Measurements from ENCODE around the gene ACTG2. TPM values are rescaled to one million over a fixed set of nuclear protein-coding genes. Genes with fewer than 3 reads are reported as not detected.

The ACTG2 gene
- total and polyA plus RNA-seq, 7 donors, result 16.9 to 10,290 (median 3,612) TPM

GRCh38 chr2:73907840-73908452 is 15.1 kb downstream of the ACTG2 start:
- DNase-seq, result peak; percentile 69
- Histone ChIP-seq H3K9me3 (no peaks in the 10 kb centered on the region), H3K4me3 (no peak overlapping the region), H3K36me3 (peaks cover 22 to 83% (median 50%) of the 10 kb centered on the region in 4 donors), H3K27me3 (no peaks in the 10 kb centered on the region), H3K27ac (peak overlapping the region; percentile 68 to 99 (median 84)), H3K4me1 (peaks cover 0 to 36% (median 15%) of the 10 kb centered on the region in 4 donors)
- WGBS, 2 donors, result 28 to 51% methylated on average over 5 of the region's 5 CpGs
- intact Hi-C loops (cut with DNase I), result no loop called here
- TF ChIP-seq POLR2AphosphoS5 (IDR thresholded peaks at IDR 0.05) (peak; percentile 63 to 96 (median 78)), EP300 (IDR thresholded peaks at IDR 0.05) (no peak)
- TF ChIP-seq, protein P1, sequence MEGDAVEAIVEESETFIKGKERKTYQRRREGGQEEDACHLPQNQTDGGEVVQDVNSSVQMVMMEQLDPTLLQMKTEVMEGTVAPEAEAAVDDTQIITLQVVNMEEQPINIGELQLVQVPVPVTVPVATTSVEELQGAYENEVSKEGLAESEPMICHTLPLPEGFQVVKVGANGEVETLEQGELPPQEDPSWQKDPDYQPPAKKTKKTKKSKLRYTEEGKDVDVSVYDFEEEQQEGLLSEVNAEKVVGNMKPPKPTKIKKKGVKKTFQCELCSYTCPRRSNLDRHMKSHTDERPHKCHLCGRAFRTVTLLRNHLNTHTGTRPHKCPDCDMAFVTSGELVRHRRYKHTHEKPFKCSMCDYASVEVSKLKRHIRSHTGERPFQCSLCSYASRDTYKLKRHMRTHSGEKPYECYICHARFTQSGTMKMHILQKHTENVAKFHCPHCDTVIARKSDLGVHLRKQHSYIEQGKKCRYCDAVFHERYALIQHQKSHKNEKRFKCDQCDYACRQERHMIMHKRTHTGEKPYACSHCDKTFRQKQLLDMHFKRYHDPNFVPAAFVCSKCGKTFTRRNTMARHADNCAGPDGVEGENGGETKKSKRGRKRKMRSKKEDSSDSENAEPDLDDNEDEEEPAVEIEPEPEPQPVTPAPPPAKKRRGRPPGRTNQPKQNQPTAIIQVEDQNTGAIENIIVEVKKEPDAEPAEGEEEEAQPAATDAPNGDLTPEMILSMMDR (IDR thresholded peaks at IDR 0.05), result peak in 1 of 4 experiments; percentile 6

DNA sequence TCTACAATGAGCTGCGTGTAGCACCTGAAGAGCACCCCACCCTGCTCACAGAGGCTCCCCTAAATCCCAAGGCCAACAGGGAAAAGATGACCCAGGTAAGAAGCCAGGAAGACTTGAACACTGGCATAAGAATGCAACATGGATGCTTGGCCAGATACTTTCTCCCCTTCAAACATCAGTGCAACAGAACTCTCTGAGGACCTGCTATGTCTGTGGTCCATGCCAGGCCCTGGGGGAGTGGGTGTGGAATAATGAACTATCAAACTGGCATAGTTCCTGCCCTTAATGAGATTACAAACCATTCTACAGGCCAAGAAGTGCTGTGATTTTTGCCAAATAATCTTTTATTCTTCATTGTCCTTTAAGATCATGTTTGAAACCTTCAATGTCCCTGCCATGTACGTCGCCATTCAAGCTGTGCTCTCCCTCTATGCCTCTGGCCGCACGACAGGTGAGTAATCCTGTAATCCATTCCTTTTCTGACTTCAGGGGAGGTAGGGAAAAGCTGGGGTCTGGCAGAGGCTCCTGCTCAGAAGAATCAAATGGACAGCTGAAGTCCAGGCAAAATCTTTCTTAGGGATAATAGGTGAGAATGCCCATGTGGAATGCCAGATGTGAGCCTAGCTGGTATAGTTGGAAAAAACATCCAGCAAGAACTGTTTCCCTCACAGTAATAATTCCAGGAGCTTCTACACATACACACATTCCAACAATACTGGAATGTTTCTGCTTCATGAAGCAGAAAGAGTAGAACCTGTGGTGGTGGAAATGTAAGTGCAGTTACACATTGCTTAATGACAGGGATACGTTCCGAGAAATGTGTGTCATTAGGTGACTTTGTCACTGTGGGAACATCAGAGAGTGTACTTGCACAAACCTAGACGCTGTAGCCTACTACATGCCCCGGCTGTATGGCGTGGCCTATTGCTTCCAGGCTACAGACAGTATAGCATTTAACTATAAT is 16.2 kb downstream of the ACTG2 start:
- intact Hi-C loops (cut with DNase I), result no loop called here
- TF ChIP-seq POLR2AphosphoS5 (IDR thresholded peaks at IDR 0.05), result peak; percentile 70 to 90 (median 80)
- TF ChIP-seq EP300 (IDR thresholded peaks at IDR 0.05), result no peak
- H3K4me3 ChIP-seq, result no peak overlapping the region
- H3K27me3 ChIP-seq, result no peaks in the 10 kb centered on the region
- 87% methylated on average over 10 of the region's 10 CpGs for WGBS, 2 donors
- peak; percentile 48 for DNase-seq
- H3K9me3 ChIP-seq, result no peaks in the 10 kb centered on the region
- H3K4me1 ChIP-seq, result peaks cover 0 to 30% (median 11%) of the 10 kb centered on the region in 4 donors
- H3K27ac ChIP-seq, result peak overlapping the region; percentile 68 to 99 (median 84)
- peaks cover 26 to 84% (median 55%) of the 10 kb centered on the region in 4 donors for H3K36me3 ChIP-seq

GRCh38 chr2:73910873-73911547 is 18.2 kb downstream of the ACTG2 start:
- Histone ChIP-seq H3K4me1 (peaks cover 0 to 30% (median 9%) of the 10 kb centered on the region in 4 donors), H3K9me3 (no peaks in the 10 kb centered on the region), H3K36me3 (peaks cover 47 to 94% (median 74%) of the 10 kb centered on the region in 4 donors), H3K27ac (peak overlapping the region; percentile 64 to 99 (median 82)), H3K4me3 (no peak overlapping the region), H3K27me3 (no peaks in the 10 kb centered on the region)
- intact Hi-C loops (cut with DNase I), result no loop called here
- WGBS, 2 donors, result 85 to 87% methylated on average over 6 of the region's 6 CpGs
- peak; percentile 55 for DNase-seq
- TF ChIP-seq POLR2AphosphoS5 (IDR thresholded peaks at IDR 0.05) (peak; percentile 15 to 70 (median 41)), POLR2A (IDR thresholded peaks at IDR 0.05) (no peak)

DNA sequence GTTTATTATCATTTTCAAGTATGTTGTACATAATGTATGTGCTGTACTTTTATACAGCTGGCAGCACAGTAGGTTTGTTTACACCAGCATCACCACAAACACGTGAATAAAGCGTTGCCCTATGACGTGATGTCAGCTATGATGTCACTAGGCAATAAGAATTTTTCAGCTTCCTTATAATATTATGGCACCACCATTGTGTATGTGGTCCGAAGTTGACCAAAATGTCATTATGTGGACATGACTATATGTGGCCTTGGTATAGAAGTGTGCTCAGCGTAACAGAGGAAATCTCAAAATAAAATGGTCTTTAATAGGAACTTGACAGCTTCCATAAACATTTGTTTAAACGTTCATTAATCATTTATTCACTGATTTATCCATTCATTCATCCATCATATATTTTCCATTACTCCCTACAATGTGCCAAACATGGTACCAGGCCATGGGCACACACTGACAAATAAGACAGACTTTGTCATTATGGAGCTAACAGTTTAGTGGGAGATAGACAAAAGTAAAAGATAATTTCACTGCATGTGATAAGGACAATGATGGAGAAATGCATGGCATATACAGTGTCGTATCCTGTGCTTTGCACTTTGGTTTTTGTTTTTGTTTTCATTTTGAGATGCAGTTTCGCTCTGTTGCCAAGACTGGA is 18.9 kb downstream of the ACTG2 start:
- DNase-seq, result peak; percentile 42
- intact Hi-C loops (cut with DNase I), result no loop called here
- no peak overlapping the region for H3K4me3 ChIP-seq
- no peaks in the 10 kb centered on the region for H3K27me3 ChIP-seq
- H3K9me3 ChIP-seq, result no peaks in the 10 kb centered on the region
- TF ChIP-seq, protein P1 (IDR thresholded peaks at IDR 0.05), result no peak
- TF ChIP-seq EP300 (IDR thresholded peaks at IDR 0.05), result no peak
- TF ChIP-seq POLR2A (IDR thresholded peaks at IDR 0.05), result no peak
- TF ChIP-seq POLR2AphosphoS5 (IDR thresholded peaks at IDR 0.05), result peak; percentile 59 to 87 (median 75)
- H3K27ac ChIP-seq, result peak overlapping the region; percentile 64 to 99 (median 82)
- H3K36me3 ChIP-seq, result peaks cover 53 to 95% (median 78%) of the 10 kb centered on the region in 4 donors
- 86 to 89% methylated on average over 8 of the region's 8 CpGs for WGBS, 2 donors
- H3K4me1 ChIP-seq, result peaks cover 0 to 26% (median 9%) of the 10 kb centered on the region in 4 donors

- no peaks in the 10 kb centered on the region for H3K9me3 ChIP-seq
- H3K36me3 ChIP-seq, result peaks cover 64 to 95% (median 76%) of the 10 kb centered on the region in 4 donors
- H3K4me1 ChIP-seq, result peaks cover 0 to 8% (median 2%) of the 10 kb centered on the region in 4 donors
- no peak overlapping the region for H3K4me3 ChIP-seq
- DNase-seq, result peak; percentile 68
- 95 to 97% methylated on average over 8 of the region's 8 CpGs for WGBS, 2 donors
- peak; percentile 68 to 92 (median 82) for TF ChIP-seq POLR2AphosphoS5 (IDR thresholded peaks at IDR 0.05)
- TF ChIP-seq, protein P1 (IDR thresholded peaks at IDR 0.05), result no peak
- TF ChIP-seq EP300 (IDR thresholded peaks at IDR 0.05), result no peak
- TF ChIP-seq POLR2A (IDR thresholded peaks at IDR 0.05), result no peak
- intact Hi-C loops (cut with DNase I), result no loop called here
- no peaks in the 10 kb centered on the region for H3K27me3 ChIP-seq
- H3K27ac ChIP-seq, result peak overlapping the region; percentile 57 to 99 (median 80)
Measured at GRCh38 chr2:73913414-73914054, 20.7 kb downstream of the ACTG2 start.
